NCI-H446 treated with DMSO at 0.1 percent for 48 hours (cell line): ENCODE data around the gene IKBKE.
A peak's percentile ranks its signal among the peaks of the same experiment; 100 is the strongest.
"Not testable (repeated sequence)": the region's sequence is repeated elsewhere in the genome, so short reads cannot be mapped to it uniquely, and the experiment has no call there.

ENCODE experiments used
- DNase-seq: peaks from one replicate; lab custom pipeline; 2025; lab: John Stamatoyannopoulos, UW

The IKBKE gene

GRCh38 chr1:206476058-206476457 lies 5.8 kb downstream of the IKBKE start:
- no peak for DNase-seq

GRCh38 chr1:206476591-206476990 lies 6.3 kb downstream of the IKBKE start:
- DNase-seq: no peak

GRCh38 chr1:206477110-206477509 lies 6.8 kb downstream of the IKBKE start:
- no peak for DNase-seq

GRCh38 chr1:206477581-206478380 lies 7.5 kb downstream of the IKBKE start:
- no peak for DNase-seq

- DNase-seq: no peak
Observed at GRCh38 chr1:206478746-206479145, 8.5 kb downstream of the IKBKE start.

GRCh38 chr1:206479183-206480125 lies 9.2 kb downstream of the IKBKE start:
- DNase-seq: peak; percentile 54

GRCh38 chr1:206480211-206480610 lies 9.9 kb downstream of the IKBKE start:
- DNase-seq: no peak

- DNase-seq: no peak
Observed at GRCh38 chr1:206482611-206483010, 12.3 kb downstream of the IKBKE start.

- not testable (repeated sequence) for DNase-seq
Observed at GRCh38 chr1:206483864-206484263, 13.6 kb downstream of the IKBKE start.

GRCh38 chr1:206484901-206485300 lies 14.6 kb downstream of the IKBKE start:
- DNase-seq: no peak

GRCh38 chr1:206486995-206487788 lies 16.9 kb downstream of the IKBKE start:
- DNase-seq: no peak

- DNase-seq: no peak
Observed at GRCh38 chr1:206487970-206488369, 17.7 kb downstream of the IKBKE start.

GRCh38 chr1:206488466-206488865 lies 18.2 kb downstream of the IKBKE start:
- no peak for DNase-seq

GRCh38 chr1:206489980-206490770 lies 19.9 kb downstream of the IKBKE start:
- peak; percentile 58 for DNase-seq

GRCh38 chr1:206490771-206491405 lies 20.6 kb downstream of the IKBKE start:
- DNase-seq: no peak

- DNase-seq: no peak
Observed at GRCh38 chr1:206491616-206492015, 21.3 kb downstream of the IKBKE start.

GRCh38 chr1:206492589-206492988 lies 22.3 kb downstream of the IKBKE start:
- DNase-seq: no peak

- DNase-seq: no peak
Observed at GRCh38 chr1:206493279-206493678, 23.0 kb downstream of the IKBKE start.

- no peak for DNase-seq
Observed at GRCh38 chr1:206495011-206495461, 24.8 kb downstream of the IKBKE start.

GRCh38 chr1:206495493-206496046 lies 25.3 kb downstream of the IKBKE start:
- DNase-seq: no peak
